ENCODE results near the gene EIF6. TPM values are rescaled to one million over a fixed set of nuclear protein-coding genes. Genes with fewer than 3 reads are reported as not detected.
"Not testable (repeated sequence)": the region's sequence is repeated elsewhere in the genome, so short reads cannot be mapped to it uniquely, and the experiment has no call there.

The EIF6 gene
- polyA plus RNA-seq, 3 donors, result 130 to 167 (median 165) TPM

- no peak for DNase-seq (ENCODE audit: extremely low read depth in 1 of 11, low read depth in 9 of 11, low spot score in 4 of 11)
These were observed 35.3 kb upstream of the EIF6 start for GRCh38 chr20:35319871-35320197.

GRCh38 chr20:35319192-35319870, 34.8 kb upstream of the EIF6 start:
- peak in 3 of 11 donors; percentile 36 to 49 (median 37) for DNase-seq (ENCODE audit: extremely low read depth in 1 of 11, low read depth in 9 of 11, low spot score in 4 of 11)

GRCh38 chr20:35318502-35319157, 34.1 kb upstream of the EIF6 start:
- no peak for DNase-seq (ENCODE audit: extremely low read depth in 1 of 11, low read depth in 9 of 11, low spot score in 4 of 11)

- no peak for DNase-seq (ENCODE audit: extremely low read depth in 1 of 11, low read depth in 9 of 11, low spot score in 4 of 11)
These were observed 33.0 kb upstream of the EIF6 start for GRCh38 chr20:35317416-35318210.

GRCh38 chr20:35316086-35316485, 31.5 kb upstream of the EIF6 start:
- DNase-seq (ENCODE audit: extremely low read depth in 1 of 11, low read depth in 9 of 11, low spot score in 4 of 11), result no peak

GRCh38 chr20:35315632-35316020, 31.1 kb upstream of the EIF6 start:
- not testable (repeated sequence) for DNase-seq (ENCODE audit: extremely low read depth in 1 of 11, low read depth in 9 of 11, low spot score in 4 of 11)

GRCh38 chr20:35314816-35315631, 30.5 kb upstream of the EIF6 start:
- no peak for DNase-seq (ENCODE audit: extremely low read depth in 1 of 11, low read depth in 9 of 11, low spot score in 4 of 11)

GRCh38 chr20:35312318-35312717, 27.7 kb upstream of the EIF6 start:
- no peak for DNase-seq (ENCODE audit: extremely low read depth in 1 of 11, low read depth in 9 of 11, low spot score in 4 of 11)

- DNase-seq (ENCODE audit: extremely low read depth in 1 of 11, low read depth in 9 of 11, low spot score in 4 of 11), result no peak
These were observed 27.2 kb upstream of the EIF6 start for GRCh38 chr20:35311822-35312221.

GRCh38 chr20:35311409-35311808, 26.8 kb upstream of the EIF6 start:
- no peak for DNase-seq (ENCODE audit: extremely low read depth in 1 of 11, low read depth in 9 of 11, low spot score in 4 of 11)

- no peak for DNase-seq (ENCODE audit: extremely low read depth in 1 of 11, low read depth in 9 of 11, low spot score in 4 of 11)
These were observed 23.4 kb upstream of the EIF6 start for GRCh38 chr20:35307666-35308653.

- DNase-seq (ENCODE audit: extremely low read depth in 1 of 11, low read depth in 9 of 11, low spot score in 4 of 11), result no peak
These were observed 22.5 kb upstream of the EIF6 start for GRCh38 chr20:35306931-35307517.

- no peak for DNase-seq (ENCODE audit: extremely low read depth in 1 of 11, low read depth in 9 of 11, low spot score in 4 of 11)
These were observed 21.3 kb upstream of the EIF6 start for GRCh38 chr20:35305682-35306556.

GRCh38 chr20:35304956-35305355, 20.4 kb upstream of the EIF6 start:
- no peak for DNase-seq (ENCODE audit: extremely low read depth in 1 of 11, low read depth in 9 of 11, low spot score in 4 of 11)

- peak in 10 of 11 donors; percentile 67 to 85 (median 74) for DNase-seq (ENCODE audit: extremely low read depth in 1 of 11, low read depth in 9 of 11, low spot score in 4 of 11)
These were observed 19.3 kb upstream of the EIF6 start for GRCh38 chr20:35303735-35304491.

GRCh38 chr20:35303382-35303734, 18.8 kb upstream of the EIF6 start:
- no peak for DNase-seq (ENCODE audit: extremely low read depth in 1 of 11, low read depth in 9 of 11, low spot score in 4 of 11)
